Stimulated activated CD4-positive, alpha-beta T cell treated with anti-CD3 and anti-CD28 coated beads, Interleukin-1b, Interleukin-23, amount 100 ng/mL, for 48 hours (primary cell): ENCODE results near the gene TMEM69.
A peak's percentile ranks its signal among the peaks of the same experiment; 100 is the strongest.
"Not testable (repeated sequence)": the region's sequence is repeated elsewhere in the genome, so short reads cannot be mapped to it uniquely, and the experiment has no call there.

Experiments
- DNase-seq: peaks from one replicate; pipeline ENCODE4 v3.0.0-alpha.2; 2020

The TMEM69 gene, protein sequence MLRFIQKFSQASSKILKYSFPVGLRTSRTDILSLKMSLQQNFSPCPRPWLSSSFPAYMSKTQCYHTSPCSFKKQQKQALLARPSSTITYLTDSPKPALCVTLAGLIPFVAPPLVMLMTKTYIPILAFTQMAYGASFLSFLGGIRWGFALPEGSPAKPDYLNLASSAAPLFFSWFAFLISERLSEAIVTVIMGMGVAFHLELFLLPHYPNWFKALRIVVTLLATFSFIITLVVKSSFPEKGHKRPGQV

DNA sequence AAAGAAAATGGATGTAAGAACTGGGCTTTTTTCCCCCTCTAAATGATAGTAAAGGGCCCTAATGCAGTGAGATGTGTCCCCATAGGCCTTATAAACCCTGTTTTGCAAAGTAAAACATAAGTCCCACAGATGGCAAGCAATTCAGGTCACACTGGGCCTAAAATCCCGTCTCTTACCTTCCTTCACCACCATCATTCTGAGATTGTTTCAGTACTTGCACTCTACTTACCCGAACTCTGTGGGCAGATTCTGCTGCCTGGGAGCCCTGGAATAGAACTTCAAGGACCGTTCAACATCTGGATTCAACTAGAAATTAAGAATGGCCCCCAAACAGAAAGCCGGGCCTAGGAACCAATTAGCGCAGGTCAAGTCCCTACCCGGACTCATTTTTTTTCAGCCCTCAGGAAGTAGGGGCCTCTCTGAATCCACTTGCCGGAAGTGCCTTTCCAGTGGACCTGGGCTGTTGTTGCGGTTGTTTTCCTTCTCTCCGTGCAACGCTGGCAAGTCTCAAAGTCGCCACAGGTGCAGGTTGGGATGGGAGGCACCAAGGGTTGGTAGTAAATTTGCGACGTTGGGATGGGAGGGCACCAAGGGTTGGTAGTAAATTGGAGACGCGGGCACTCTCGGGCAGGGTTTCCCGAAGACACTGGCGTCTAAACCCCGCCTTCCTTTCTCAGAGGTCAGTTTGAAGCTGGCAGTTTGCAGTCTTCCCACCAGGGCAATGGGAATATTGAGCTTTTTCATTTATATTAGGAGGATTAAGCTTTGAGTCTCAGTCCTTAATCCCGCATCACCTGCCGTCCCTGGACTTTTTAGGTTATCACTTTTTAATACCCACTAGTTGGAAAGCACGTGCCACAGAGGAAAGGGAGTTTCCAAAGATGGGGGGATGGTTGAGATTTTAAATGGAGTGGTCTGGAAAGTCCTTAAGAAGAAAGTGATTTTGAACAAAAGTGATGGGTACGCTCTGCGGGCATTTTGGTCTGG lies at the start of gene TMEM69:
TSS of gene TMEM69 (plus strand) at position 428 of the 987 bp plus-strand sequence. CDS start 2,888 bp downstream, outside the sequence.
- peak; percentile 82 for DNase-seq

DNA sequence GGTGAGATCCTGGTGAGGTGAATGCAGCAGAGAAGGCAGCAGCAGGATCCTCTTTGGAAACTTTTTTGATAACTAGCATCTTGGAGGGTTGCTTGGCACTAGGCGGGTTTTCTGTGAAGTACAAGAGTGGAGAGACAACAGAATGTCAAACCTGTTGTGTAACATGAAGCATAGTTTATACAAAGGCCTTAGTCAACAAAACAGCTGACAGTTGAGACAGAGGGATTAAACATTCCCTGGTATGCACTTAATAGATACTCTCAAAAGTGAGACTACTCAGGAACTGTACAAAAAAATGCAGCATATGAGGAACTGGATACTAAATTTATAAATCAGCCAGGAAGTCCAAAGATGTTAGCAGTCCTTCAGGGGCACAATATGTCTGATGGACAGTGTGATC lies 47.7 kb upstream of the TMEM69 start:
- no peak for DNase-seq

DNA sequence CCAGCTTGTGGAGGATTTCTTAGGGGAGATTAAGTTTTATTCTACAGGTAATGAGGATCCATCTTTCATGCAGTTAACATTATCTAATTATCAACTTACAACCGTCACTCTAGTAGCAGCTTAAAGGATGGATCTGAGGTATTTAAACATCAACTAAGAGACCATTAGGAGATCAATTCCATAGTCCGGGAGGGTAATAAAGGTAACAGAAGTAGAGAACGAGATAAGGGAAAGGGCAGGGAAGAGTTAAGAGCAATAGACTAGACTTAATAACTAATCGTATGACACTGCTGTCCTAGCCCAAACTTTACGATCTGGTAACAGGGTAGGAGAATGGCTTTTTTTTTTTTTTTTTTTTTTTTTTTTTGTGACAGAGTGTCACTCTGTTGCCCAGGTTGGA lies 44.7 kb upstream of the TMEM69 start:
- no peak for DNase-seq

DNA sequence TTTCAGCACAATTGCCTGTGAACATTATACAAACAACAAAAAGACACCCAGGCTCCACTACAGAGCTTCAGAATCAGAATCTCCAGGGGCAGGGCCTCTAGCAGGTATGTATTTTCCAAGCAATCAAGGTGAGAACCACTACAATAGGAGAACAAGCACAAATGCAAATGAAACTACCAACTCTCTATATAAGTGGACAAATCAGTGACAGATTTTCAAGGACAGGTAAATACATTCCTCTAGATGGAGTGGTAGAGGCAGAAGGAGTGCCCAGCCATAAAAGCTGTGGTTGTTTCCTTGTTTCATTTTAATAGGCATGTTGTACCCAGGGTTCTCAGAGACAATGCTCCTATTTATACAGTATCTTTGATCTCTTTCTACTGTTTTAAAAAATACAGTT lies 44.0 kb upstream of the TMEM69 start:
- DNase-seq, result no peak

DNA sequence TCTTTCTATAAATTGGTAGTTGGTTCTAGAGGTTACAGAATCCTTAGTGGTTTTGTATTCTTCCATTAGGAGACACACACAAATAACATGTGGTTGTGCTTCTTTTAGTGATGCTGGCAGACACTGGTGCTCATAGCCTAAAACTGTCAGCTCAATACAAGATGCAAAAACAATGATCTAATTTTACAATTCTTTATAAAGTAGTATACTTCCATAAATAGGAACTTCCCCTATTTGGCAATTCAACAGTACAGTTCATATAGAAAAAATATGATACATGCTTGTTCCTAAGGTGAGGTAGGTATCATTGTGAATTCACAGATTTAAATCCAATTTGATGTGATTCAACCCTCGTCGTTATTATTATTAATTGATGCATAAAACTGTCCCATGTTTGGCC lies 43.3 kb upstream of the TMEM69 start:
- no peak for DNase-seq

DNA sequence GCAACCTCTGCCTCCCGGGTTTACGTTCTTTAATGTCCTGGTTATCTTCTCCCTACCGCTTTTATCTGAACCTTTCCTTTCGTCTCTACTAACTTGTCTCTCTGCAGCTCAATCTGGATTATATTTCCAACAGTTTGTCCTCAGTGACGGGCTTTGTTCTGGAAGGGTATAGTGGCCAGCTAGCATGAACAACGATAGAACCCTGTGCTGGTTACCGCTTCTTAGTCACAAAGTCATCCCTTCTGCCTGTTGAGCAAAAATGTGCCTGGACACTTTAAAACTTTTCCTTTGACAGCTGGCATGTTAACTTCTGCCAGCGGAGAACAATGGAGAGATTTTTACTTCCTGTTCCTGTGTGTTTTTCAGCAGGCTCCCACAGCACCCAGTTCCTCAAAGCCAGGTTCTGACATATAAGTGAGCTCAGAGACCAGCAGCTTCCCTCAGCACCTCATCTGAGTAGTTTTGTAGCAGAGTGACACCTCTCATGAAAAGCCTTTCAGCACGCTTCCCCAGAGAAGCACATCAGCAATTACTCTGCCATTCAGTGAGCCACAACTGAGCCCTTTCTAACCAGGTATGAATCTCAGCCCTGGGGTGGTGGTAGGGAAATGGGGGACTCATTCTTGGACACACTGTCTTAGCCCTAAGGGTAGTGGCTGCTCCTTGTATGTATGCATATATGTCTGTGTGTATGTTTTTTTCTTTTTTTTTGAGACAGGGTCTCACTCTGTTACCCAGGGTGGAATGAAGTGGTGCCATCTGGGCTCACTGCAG lies 40.5 kb upstream of the TMEM69 start:
- no peak for DNase-seq

DNA sequence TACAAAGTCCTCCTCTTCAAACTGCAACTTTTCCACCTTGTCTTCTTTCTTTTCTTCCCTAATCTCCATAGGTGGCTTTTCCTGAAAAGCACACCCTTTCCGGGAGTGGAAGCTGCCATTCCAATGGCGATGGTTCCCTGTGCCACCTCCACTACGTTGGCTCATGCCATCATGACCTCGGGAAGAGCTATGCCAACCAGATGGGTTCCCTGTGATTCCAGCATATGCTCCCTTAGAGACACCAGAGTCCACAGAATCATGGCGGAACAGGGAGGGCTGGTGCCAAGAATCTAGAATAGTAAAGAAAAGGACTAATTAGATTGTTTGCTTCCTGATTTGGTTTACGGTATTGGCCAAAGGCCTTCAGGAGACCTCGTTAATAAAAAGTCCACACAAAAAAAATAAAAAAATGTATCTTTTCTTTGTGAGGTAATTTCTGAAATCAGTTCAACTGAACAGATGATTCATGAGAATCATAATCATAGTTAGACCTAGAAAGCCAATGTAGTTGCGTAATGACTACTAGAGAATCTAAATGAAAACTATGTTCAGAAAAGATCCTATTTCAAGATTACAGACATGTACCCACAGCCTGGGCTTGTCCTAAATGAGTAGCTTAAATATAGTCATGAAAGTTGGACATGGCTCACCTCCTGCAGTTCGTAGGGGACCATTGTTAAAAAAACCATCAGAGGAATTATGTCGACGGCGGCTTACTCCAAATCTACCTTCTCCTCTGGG lies 33.3 kb upstream of the TMEM69 start:
- DNase-seq, result peak; percentile 6

DNA sequence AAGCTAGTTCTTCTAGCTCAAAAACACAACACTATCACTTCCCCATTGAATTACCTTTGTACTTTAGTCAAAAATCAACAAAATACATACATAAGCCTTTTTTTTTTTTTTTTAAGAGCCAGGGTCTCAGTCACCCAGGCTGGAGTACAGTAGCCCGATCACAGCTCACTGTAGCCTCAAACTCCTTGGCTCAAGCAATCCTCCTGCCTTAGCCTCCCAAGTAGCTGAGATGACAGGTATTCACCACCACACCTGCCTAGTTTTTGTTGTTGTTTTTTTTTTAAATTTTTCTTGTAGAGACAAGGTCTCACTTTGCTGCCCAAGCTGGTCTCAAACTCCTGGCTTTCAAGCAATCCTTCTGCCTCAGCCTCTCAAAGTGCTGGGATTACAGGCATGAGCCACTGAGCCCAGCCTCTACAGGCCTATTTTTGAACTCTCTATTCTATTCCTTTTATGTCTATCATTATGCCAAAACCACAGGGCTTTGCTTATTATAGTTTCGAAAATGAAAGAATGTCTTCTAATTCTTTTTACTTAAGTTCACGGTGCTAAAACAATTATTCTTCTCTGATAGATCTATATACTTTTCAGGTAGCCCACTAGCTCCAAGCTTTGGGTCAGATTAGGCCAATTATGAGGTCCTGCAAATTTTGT lies 31.3 kb upstream of the TMEM69 start:
- DNase-seq, result no peak

DNA sequence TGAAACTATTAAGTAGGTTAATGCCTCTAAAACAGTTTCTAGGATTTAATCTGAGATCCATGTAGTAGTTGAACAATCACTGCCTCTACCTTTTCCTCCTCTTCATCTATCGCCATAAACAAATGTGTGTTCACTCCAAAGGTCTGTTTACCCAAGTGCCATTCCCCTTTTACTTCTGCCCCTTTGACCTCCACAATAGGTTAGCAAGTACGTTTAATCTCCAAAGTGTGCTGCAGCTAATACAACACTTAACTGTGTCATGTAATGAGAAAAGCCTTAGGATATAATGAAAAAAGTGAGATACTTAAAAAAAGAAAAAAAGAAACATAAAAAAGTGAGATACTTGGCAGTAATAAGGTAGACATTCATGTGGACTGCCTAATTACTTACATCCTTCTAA lies 29.8 kb upstream of the TMEM69 start:
- no peak for DNase-seq

DNA sequence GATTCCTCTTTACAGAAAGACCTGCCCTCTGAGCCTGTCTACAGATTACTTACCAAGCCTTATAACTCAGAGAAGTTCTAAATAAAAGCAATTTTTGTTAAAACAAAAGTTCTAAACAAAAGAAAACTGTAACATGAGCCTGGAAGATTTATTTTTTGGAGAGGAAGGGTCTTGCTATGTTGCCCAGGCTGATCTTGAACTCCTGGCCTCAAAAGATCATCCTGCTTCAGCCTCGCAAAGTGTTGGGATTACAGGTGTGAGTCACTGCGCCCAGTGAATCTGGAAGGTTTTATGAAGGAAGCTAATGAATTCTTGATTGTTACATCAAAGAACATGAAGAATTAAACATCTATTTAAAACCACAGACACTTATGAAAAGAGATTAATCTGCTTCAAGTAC lies 28.8 kb upstream of the TMEM69 start:
- DNase-seq, result no peak

DNA sequence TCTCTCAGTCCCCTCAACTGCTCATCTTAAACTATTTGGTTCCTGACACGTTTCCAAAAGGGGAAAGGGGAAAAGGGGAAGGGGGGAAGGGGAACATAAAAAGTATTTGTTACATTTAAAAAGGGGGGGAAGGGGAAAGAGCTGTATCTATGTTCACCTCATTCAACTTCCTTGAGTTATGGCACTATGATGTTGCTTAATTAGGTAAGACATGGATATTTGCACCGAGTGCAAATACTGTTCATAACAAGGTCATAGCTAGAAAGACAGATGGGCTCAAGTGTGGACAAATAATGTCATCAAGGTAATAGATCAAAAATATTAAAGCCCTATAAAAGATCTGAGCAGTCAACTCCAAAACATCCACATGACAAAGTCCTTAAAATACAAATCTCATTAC lies 27.6 kb upstream of the TMEM69 start:
- no peak for DNase-seq

DNA sequence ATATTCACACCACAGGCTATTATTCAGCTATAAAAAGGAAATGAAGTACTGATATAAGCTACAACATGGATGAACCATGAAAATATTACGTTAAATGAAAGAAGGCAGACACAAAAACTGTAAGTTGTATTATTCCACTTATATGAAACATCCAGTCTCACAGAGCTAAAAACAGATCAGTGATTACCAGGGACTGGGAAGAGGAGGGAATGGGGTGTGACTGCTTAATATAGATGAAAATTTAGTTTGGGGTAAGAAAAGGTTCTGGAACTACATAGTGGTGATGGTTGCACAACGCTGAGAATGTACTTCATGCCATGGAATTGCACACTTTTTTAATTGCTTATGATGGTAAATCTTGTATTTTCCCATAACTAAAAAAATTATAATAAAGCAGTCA lies 21.1 kb upstream of the TMEM69 start:
- no peak for DNase-seq

DNA sequence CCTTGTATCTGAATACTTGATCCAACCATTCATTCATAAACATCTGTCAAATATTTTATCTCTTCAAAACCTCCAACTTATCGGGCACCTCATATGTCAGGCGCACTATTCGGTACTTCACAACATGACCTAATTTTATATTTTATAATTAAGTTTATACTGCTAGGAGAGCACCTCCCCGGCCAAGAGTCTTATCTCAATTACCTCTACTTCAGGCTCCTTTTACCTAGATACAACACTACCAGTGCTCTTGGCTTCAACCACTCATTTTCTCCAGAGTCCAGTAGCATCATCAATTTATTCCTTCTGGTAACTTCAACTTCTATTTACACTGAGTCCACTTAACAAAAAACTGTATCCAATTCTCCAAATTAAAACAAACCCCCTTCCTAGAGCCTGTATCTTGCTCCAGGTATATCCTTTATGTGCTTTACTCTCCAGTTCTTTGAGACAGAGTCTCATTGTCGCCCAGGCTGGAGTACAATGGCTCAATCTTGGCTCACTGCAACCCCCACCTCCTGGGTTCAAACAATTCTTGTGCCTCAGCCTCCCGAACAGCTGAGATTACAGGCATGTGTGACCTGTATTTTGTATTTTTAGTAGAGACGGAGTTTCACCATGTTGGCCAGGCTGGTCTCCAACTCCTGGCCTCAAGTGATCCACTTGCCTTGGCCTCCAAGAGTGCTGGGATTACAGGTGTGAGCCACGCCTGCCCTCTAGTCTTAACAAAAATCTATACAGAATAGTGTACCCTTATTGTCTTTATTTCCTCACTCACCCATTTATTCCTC lies 20.5 kb upstream of the TMEM69 start:
- no peak for DNase-seq

DNA sequence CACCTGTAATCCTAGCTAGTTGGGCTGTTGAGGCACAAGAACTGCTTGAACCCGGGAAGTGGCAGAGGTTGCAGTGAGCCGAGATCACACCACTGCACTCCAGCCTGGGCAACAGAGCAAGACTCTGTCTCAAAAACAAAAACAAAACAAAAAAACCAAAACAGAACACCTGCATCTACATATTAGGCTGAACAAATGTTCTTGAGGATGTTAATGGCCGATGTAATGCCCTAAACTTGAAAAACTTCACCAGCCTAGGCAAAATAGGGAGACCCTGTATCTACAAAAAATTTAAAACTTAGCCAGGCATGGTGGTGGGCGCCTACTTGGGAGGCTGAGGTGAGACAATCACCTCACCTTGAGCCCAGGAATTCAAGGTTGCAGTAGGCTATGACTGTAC lies 19.5 kb upstream of the TMEM69 start:
- no peak for DNase-seq

DNA sequence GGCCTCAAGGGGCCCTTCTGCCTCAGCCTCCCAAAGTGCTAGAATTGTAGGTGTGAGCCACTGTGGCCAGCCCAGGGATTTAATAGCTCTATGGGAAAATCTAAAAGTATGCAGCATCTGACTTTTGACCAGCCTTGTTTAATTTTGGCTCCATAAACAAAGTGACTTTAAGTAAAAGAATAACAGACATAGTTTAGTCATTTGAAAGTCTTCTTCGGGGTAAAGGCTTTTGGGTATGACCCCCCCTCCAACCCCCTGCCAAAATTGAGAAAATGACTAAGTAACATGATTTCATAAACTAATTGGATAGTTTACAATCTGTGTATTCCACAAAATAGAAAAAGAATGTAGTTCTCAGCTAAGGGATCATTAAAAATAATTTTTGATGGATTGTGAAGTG lies 18.6 kb upstream of the TMEM69 start:
- no peak for DNase-seq

DNA sequence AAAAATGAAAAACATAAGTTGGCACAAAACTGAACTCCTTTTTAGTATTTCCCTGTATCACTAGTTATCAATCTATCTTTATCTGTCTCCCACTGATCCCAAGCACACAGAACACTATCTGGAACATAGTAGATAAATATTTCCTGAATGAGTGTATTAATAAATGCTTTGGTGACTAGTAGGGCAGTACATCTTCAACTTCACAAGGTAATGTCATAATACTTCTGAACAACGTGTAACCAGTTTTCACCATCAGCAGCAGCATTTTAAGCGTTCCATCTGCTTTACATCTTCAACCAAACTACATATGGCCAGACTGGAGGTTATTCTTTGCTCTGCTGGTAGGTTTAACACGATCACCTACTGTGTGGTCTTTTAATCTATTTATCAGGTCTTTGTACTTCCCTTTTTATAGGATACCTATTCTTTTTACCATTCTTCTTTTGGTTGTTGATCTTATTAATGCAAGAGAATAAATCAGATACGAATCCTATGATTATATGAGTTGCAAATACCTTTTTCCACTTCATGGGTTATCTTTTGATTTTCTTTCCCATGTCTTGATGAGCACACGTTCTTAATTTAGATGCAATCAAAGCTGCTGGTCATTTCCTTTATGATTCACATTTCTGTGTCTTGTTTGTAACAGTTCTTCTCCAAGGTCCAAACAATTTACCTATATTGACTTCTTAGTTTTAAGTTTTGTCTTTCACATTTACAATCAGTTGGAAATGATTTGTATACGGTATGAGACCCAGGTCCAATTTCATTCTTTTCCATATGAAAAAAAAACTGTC lies 17.9 kb upstream of the TMEM69 start:
- DNase-seq, result no peak

DNA sequence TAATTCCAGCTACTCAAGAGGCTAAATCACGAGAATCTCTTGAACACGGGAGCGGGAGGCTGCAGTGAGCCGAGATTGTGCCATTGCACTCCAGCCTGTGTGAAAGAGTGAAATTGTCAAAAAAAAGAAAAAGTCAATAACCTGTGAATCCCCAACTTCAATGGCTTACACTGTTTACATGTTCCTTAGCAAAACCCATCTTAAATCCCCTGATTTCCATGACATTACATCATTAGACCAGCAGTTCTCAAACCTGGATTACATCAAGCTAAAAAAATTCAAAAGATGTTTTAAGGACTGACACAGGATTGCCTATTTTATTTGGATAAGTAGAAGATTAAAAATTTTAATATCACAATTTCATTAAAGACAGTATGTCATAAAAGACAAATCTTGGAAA lies 14.0 kb upstream of the TMEM69 start:
- DNase-seq, result no peak

DNA sequence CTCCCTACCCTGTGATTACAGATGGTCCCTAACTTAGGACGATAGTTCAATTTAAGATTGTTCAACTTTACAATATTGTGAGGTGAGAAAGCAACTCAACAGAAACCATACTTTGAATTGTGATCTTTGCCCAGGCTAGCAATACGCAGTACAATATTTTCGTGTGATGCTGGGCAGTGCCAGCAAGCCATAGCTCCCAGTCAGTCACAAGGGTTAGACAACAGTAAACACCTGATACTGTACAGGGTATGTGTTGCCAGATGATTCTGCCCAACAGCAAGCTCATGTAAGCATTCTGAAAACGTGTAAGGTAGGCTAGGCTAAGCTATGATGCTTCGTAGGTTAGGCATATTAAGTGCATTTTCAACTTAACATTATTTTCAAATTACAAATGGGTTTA lies 13.5 kb upstream of the TMEM69 start:
- no peak for DNase-seq

DNA sequence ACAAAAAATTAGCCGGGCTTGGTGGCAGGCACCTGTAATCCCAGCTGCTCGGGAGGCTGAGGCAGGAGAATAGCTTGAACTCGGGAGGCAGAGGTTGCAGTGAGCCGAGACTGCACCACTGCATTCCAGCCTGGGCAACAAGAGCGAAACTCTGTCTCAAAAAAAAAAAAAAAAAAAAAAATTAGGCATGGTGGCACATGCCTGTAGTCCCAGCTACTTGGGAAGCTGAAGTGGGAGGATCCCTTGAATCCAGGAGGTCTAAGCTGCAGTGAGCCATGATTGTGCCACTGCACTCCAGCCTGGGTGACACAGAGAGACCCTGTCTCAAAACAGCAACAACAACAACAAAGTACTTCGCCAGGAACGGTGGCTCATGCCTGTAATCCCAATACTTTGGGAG lies 11.4 kb upstream of the TMEM69 start:
- DNase-seq, result not testable (repeated sequence)

DNA sequence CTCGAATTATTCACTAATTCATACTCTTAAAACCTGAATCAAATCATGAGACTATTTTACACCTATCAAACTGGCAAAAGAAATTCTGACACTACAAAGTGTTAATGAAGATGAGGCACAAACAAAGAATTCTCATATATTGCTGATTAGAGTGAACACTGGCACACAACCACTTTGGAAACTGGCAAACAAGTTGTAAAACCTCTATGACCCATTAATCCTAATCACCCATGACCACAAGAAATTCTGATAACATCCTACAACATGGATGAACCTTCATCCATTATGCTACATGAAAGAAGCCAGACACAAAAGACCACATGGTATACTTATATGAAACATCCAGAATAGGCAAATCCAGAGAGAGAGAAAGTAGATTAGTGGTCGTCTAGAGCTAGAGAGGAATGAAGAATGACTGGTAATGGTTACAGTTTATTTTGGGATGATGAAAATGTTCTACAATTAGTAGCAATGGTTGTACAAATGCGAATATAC lies 10.2 kb upstream of the TMEM69 start:
- no peak for DNase-seq
